Upper lobe of left lung (tissue), 6 donors: ENCODE data around the gene DEPP1. TPM values are rescaled to one million over a fixed set of nuclear protein-coding genes. Genes with fewer than 3 reads are reported as not detected.

Experiments
- ATAC-seq, 2 donors: fragments of 200-7000 bp; cut with Tn5 transposase; one replicate each; pipeline ENCODE4 v1.9.1; 2022; ENCODE audit warnings: mild to moderate bottlenecking in 2 of 2, moderate library complexity in 2 of 2; ENCODE audit not compliant: low FRiP score in 2 of 2
- DNase-seq, 2 donors: peaks; one replicate each; pipeline ENCODE4 v3.0.0-alpha.2; 2019 to 2020
- H3K27ac ChIP-seq, 4 donors: fragments of 200-600 bp; sonication (generic); one replicate each; pipeline ENCODE4 v1.5.1; 2016 to 2019
- H3K27me3 ChIP-seq, 4 donors: fragments of 200-600 bp; sonication (generic); one replicate each; pipeline ENCODE4 v1.5.1; 2017 to 2019
- H3K36me3 ChIP-seq, 4 donors: fragments of 200-600 bp; sonication (generic); one replicate each; pipeline ENCODE4 v1.5.1; 2016 to 2019
- H3K4me1 ChIP-seq, 4 donors: fragments of 200-600 bp; sonication (generic); one replicate each; pipeline ENCODE4 v1.5.1; 2018 to 2019
- H3K4me3 ChIP-seq, 4 donors: fragments of 200-600 bp; sonication (generic); one replicate each; pipeline ENCODE4 v1.5.1; 2017 to 2019; ENCODE audit warnings: mild to moderate bottlenecking in 2 of 4, moderate library complexity in 1 of 4
- H3K9me3 ChIP-seq, 4 donors: fragments of 200-600 bp; sonication (generic); one replicate each; pipeline ENCODE4 v1.5.1; 2018 to 2019
- CTCF ChIP-seq, 6 experiments: fragments of 450-650 bp in 4 of 6; fragments of 200-600 bp in 2 of 6; sonication (generic) in 2 of 6; IDR thresholded peaks; one replicate each; pipeline ENCODE4 v1.5.1; 2016 to 2019; ENCODE audit warnings: antibody characterized with exemption in 6 of 6
- EP300 ChIP-seq, 4 donors: sonication (generic); formaldehyde crosslinking; IDR thresholded peaks; one replicate each; pipeline ENCODE4 v1.5.1; 2017; ENCODE audit warnings: antibody characterized with exemption in 4 of 4, control low read depth in 2 of 4
- POLR2A ChIP-seq, 4 donors: fragments of 450-650 bp; IDR thresholded peaks; one replicate each; pipeline ENCODE4 v1.5.1; 2016 to 2017; ENCODE audit warnings: antibody characterized with exemption in 4 of 4, mild to moderate bottlenecking in 2 of 4
- POLR2AphosphoS5 ChIP-seq, 2 donors: sonication (generic); formaldehyde crosslinking; IDR thresholded peaks; one replicate each; pipeline ENCODE4 v1.5.1; 2017; ENCODE audit warnings: antibody characterized with exemption in 2 of 2
- WGBS, 2 donors: methylation state at CpG; one replicate each; pipeline ENCODE4 v1.1.5; 2017 to 2018; 5-methylcytosine and 5-hydroxymethylcytosine counted together
- total RNA-seq, 6 donors: library from RNA; depleted of rRNA in 4 of 6; stranded (reverse); fragments of >200 nt in 4 of 6; gene quantifications; one replicate each; pipeline versions ENCODE4 v1.1.0 to v1.2.1, GENCODE V29; 2016 to 2021
- donor health status: DM: no; HTN: no; CAD: no; lungs with moderate emphysema.
- donor health status: DM: no; HTN: yes; CAD: no; lungs with severe emphysema.

Gene DEPP1
- total RNA-seq, 6 donors from 2014 or later, result 42.0 to 405 (median 95.6) TPM

DNA sequence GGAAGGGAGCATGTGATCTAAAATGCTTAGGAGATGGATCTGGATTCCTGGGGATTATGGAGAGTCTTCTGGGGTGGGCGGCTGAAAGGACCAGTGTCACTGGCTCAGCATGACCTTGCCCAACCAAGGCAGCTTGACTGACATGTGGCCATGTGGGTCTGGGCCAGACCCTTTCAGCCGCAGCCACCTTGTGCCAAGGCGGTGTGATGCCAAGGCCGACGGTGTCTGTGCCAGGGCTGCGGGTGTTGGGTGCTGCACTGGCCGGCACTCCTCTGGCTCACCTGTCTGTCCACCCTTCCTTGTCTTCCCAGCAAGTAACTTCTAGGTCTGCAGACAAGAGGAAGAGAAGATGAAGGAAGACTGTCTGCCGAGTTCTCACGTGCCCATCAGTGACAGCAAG, 8.8 kb downstream of the DEPP1 start:
- Histone ChIP-seq H3K4me1 (peaks cover 57 to 65% (median 64%) of the 10 kb centered on the region in 4 donors), H3K27me3 (no peaks in the 10 kb centered on the region), H3K27ac (no peak overlapping the region), H3K9me3 (no peaks in the 10 kb centered on the region), H3K4me3 (no peak overlapping the region), H3K36me3 (peaks cover 2 to 30% (median 12%) of the 10 kb centered on the region in 4 donors)
- DNase-seq, result no peak
- no peak for ATAC-seq
- no peak for TF ChIP-seq EP300 (IDR thresholded peaks at IDR 0.05)
- no peak for TF ChIP-seq POLR2AphosphoS5 (IDR thresholded peaks at IDR 0.05)
- TF ChIP-seq CTCF (IDR thresholded peaks at IDR 0.05), result no peak
- no peak for TF ChIP-seq POLR2A (IDR thresholded peaks at IDR 0.05)
- 94 to 97% methylated on average over 8 to 9 of the region's 9 CpGs for WGBS, 2 donors

GRCh38 chr10:44968500-44969400, 9.9 kb downstream of the DEPP1 start:
- peak in 1 of 2 donors; percentile 26 for DNase-seq

GRCh38 chr10:44968091-44968490, 10.5 kb downstream of the DEPP1 start:
- 23 to 32% methylated on average over 3 of the region's 3 CpGs for WGBS, 2 donors
- Histone ChIP-seq H3K4me1 (peaks cover 57 to 65% (median 64%) of the 10 kb centered on the region in 4 donors), H3K27ac (peak overlapping the region; percentile 42 to 90 (median 72)), H3K36me3 (peaks cover 2 to 30% (median 12%) of the 10 kb centered on the region in 4 donors), H3K4me3 (no peak overlapping the region), H3K9me3 (no peaks in the 10 kb centered on the region), H3K27me3 (no peaks in the 10 kb centered on the region)
- peak in 1 of 2 donors; percentile 81 for DNase-seq
- ATAC-seq, result peak; percentile 36 to 81
- TF ChIP-seq POLR2A (IDR thresholded peaks at IDR 0.05) (no peak), POLR2AphosphoS5 (IDR thresholded peaks at IDR 0.05) (peak in 1 of 2 donors; percentile 26), EP300 (IDR thresholded peaks at IDR 0.05) (peak in 1 of 4 donors; percentile 19)

More at GRCh38 chr10:44968500-44969400, 9.9 kb downstream of the DEPP1 start:
- 67 to 68% methylated on average over 11 of the region's 11 CpGs for WGBS, 2 donors
- no peak for TF ChIP-seq POLR2AphosphoS5 (IDR thresholded peaks at IDR 0.05)
- TF ChIP-seq CTCF (IDR thresholded peaks at IDR 0.05), result no peak
- no peak for TF ChIP-seq EP300 (IDR thresholded peaks at IDR 0.05)
- no peak for TF ChIP-seq POLR2A (IDR thresholded peaks at IDR 0.05)
- peaks cover 57 to 65% (median 64%) of the 10 kb centered on the region in 4 donors for H3K4me1 ChIP-seq
- peak in 1 of 2 donors; percentile 1 for ATAC-seq
- H3K27ac ChIP-seq, result peak overlapping the region in 3 of 4 donors; percentile 60 to 90 (median 85)
- no peaks in the 10 kb centered on the region for H3K27me3 ChIP-seq
- peaks cover 2 to 30% (median 12%) of the 10 kb centered on the region in 4 donors for H3K36me3 ChIP-seq
- H3K4me3 ChIP-seq, result no peak overlapping the region
- no peaks in the 10 kb centered on the region for H3K9me3 ChIP-seq

GRCh38 chr10:44967616-44968015, 11.0 kb downstream of the DEPP1 start:
- Histone ChIP-seq H3K27me3 (no peaks in the 10 kb centered on the region), H3K4me1 (peaks cover 60 to 70% (median 66%) of the 10 kb centered on the region in 4 donors), H3K36me3 (peaks cover 2 to 28% (median 12%) of the 10 kb centered on the region in 4 donors), H3K4me3 (no peak overlapping the region), H3K27ac (peak overlapping the region; percentile 42 to 90 (median 72)), H3K9me3 (no peaks in the 10 kb centered on the region)
- ATAC-seq (peak in 1 of 2 donors; percentile 37), DNase-seq (peak in 1 of 2 donors; percentile 54)
- 60 to 76% methylated on average over 4 of the region's 4 CpGs for WGBS, 2 donors
- no peak for TF ChIP-seq POLR2A (IDR thresholded peaks at IDR 0.05)
- no peak for TF ChIP-seq EP300 (IDR thresholded peaks at IDR 0.05)
- TF ChIP-seq POLR2AphosphoS5 (IDR thresholded peaks at IDR 0.05), result no peak
- TF ChIP-seq CTCF (IDR thresholded peaks at IDR 0.05), result no peak

DNA sequence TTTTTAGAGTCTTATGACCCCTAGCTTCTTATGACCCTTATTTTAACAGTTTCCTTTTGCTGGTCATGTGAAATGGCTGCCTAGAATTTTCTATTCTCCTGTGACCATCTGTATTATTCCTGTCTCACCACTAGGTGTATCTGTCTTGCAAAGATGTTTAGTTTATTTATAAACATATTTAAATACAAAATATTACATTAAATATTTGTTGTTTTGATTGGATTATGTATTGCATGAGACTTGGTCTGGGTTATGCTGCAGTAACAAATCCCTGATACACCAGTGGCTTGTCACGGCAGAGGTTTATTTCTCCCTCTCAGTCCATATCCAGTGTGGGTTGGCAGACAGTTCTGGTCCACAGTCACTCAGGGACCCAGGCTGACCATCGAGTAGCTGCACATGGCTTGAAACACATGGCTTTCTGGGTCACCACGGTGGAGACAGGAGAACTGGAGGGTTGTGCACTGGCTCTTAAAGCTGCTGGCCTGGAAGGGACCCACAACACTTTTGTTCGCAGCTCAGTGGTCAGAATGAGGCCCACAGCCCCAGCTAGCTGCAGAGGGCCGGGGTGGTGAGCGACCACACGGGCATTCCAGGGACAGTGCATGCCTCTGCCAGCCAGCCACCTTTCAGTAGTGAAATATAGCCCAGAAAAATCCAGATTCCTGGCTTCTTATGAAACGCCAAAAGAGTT, 11.6 kb downstream of the DEPP1 start:
- peak in 1 of 2 donors; percentile 18 for DNase-seq
- no peak for ATAC-seq
- WGBS, 2 donors, result 83 to 86% methylated on average over 7 to 8 of the region's 8 CpGs
- TF ChIP-seq EP300 (IDR thresholded peaks at IDR 0.05) (no peak), CTCF (IDR thresholded peaks at IDR 0.05) (peak in 1 of 6 experiments; percentile 30), POLR2A (IDR thresholded peaks at IDR 0.05) (no peak), POLR2AphosphoS5 (IDR thresholded peaks at IDR 0.05) (no peak)
- H3K4me1 ChIP-seq, result peaks cover 65 to 76% (median 68%) of the 10 kb centered on the region in 4 donors
- H3K9me3 ChIP-seq, result no peaks in the 10 kb centered on the region
- H3K4me3 ChIP-seq, result no peak overlapping the region
- H3K36me3 ChIP-seq, result peaks cover 2 to 22% (median 10%) of the 10 kb centered on the region in 4 donors
- H3K27ac ChIP-seq, result peak overlapping the region; percentile 57 to 90 (median 72)
- H3K27me3 ChIP-seq, result no peaks in the 10 kb centered on the region
